RWPE2 (cell line): ENCODE data around the gene LEMD1.

Experiments used
- ATAC-seq: fragments of 200-7000 bp; cut with Tn5 transposase; 3 replicates; pipeline ENCODE4 v1.9.1; 2021; ENCODE audit warnings: low read depth
- DNase-seq: peaks from one replicate; pipeline ENCODE4 v3.0.0-alpha.2; 2020; ENCODE audit warnings: low spot score
- H3K27ac ChIP-seq: fragments of 450-650 bp; 2 replicates; pipeline ENCODE4 v1.5.1; 2017; ENCODE audit warnings: mild to moderate bottlenecking; ENCODE audit not compliant: poor library complexity, severe bottlenecking
- H3K27me3 ChIP-seq: fragments of 250-450 bp; sonication (Bioruptor Pico); 2 replicates; pipeline ENCODE4 v1.5.1; 2021; ENCODE audit warnings: mild to moderate bottlenecking, moderate library complexity; ENCODE audit not compliant: insufficient read depth, poor library complexity, severe bottlenecking
- H3K36me3 ChIP-seq: fragments of 250-450 bp; sonication (Bioruptor Pico); 2 replicates; pipeline ENCODE4 v1.5.1; 2020; ENCODE audit warnings: low read depth, mild to moderate bottlenecking, moderate library complexity
- H3K4me1 ChIP-seq: fragments of 250-450 bp; sonication (Bioruptor Pico); 2 replicates; pipeline ENCODE4 v1.5.1; 2021; ENCODE audit warnings: mild to moderate bottlenecking, moderate library complexity; ENCODE audit not compliant: insufficient read depth, poor library complexity, severe bottlenecking
- H3K4me3 ChIP-seq: fragments of 250-450 bp; sonication (Bioruptor Pico); 2 replicates; pipeline ENCODE4 v1.5.1; 2021; ENCODE audit warnings: mild to moderate bottlenecking, moderate library complexity; ENCODE audit not compliant: severe bottlenecking
- H3K9me3 ChIP-seq: fragments of 250-450 bp; sonication (Bioruptor Pico); 2 replicates; pipeline ENCODE4 v1.5.1; 2021; ENCODE audit warnings: mild to moderate bottlenecking, moderate library complexity; ENCODE audit not compliant: severe bottlenecking
- TF ChIP-seq, protein P1 (sequence below): fragments of 450-650 bp; IDR thresholded peaks from one replicate; pipeline ENCODE4 v1.5.1; 2017; ENCODE audit warnings: mild to moderate bottlenecking, moderate library complexity; ENCODE audit not compliant: poor library complexity, severe bottlenecking

LEMD1 gene, protein sequence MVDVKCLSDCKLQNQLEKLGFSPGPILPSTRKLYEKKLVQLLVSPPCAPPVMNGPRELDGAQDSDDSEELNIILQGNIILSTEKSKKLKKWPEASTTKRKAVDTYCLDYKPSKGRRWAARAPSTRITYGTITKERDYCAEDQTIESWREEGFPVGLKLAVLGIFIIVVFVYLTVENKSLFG

DNA sequence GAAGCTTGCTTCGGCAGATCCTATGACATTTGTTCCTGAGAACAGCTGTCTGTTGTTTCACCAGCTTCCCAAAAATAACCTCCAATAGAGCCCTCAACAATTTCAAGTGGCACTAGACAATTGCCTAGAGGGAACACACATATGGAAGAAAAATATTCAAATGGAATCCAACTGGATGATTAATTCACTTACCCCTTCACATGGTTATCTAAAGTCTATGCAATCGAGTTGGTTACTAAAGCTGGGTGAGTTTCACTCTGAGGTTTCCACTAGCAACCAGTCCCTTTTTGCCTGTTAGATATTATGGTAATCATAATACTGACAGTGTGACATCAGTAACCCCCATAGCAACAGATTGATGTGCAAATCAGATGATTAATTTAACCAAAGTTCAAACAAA, at the start of gene LEMD1:
Gene LEMD1, minus strand, starts transcription at position 259 of the 400 bp plus-strand sequence. CDS start 1,520 bp downstream, outside the sequence.
- Histone ChIP-seq H3K27ac (no peak within 1 kb of the TSS), H3K9me3 (no peaks in the 10 kb centered on the region), H3K36me3 (no peaks in the 10 kb centered on the region), H3K27me3 (no peaks in the 10 kb centered on the region), H3K4me3 (no peak within 1 kb of the TSS), H3K4me1 (no peaks in the 10 kb centered on the region)
- DNase-seq: no peak
- ATAC-seq: no peak
- TF ChIP-seq, protein P1, sequence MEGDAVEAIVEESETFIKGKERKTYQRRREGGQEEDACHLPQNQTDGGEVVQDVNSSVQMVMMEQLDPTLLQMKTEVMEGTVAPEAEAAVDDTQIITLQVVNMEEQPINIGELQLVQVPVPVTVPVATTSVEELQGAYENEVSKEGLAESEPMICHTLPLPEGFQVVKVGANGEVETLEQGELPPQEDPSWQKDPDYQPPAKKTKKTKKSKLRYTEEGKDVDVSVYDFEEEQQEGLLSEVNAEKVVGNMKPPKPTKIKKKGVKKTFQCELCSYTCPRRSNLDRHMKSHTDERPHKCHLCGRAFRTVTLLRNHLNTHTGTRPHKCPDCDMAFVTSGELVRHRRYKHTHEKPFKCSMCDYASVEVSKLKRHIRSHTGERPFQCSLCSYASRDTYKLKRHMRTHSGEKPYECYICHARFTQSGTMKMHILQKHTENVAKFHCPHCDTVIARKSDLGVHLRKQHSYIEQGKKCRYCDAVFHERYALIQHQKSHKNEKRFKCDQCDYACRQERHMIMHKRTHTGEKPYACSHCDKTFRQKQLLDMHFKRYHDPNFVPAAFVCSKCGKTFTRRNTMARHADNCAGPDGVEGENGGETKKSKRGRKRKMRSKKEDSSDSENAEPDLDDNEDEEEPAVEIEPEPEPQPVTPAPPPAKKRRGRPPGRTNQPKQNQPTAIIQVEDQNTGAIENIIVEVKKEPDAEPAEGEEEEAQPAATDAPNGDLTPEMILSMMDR: no peak

DNA sequence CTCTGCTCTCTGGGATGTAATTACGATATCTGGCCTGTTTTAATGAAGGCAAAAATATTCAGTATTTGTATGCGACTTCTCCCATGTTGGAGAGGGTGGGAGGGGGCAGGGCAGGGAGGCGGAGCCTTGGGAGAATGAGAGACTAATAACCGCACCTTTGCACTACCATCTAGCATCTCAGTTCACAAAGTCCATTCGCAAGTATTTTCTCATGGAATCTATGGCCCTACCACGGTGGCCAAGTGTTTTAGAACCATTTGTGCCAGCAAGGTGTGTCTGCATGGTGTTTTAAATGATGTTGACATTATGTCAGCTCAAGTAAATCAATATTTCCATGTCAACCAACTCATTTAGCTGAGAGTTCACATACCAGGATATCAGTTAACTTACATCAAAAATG, 48.3 kb upstream of the LEMD1 start:
- ATAC-seq: no peak
- TF ChIP-seq, protein P1: no peak
- H3K27me3 ChIP-seq: no peaks in the 10 kb centered on the region

DNA sequence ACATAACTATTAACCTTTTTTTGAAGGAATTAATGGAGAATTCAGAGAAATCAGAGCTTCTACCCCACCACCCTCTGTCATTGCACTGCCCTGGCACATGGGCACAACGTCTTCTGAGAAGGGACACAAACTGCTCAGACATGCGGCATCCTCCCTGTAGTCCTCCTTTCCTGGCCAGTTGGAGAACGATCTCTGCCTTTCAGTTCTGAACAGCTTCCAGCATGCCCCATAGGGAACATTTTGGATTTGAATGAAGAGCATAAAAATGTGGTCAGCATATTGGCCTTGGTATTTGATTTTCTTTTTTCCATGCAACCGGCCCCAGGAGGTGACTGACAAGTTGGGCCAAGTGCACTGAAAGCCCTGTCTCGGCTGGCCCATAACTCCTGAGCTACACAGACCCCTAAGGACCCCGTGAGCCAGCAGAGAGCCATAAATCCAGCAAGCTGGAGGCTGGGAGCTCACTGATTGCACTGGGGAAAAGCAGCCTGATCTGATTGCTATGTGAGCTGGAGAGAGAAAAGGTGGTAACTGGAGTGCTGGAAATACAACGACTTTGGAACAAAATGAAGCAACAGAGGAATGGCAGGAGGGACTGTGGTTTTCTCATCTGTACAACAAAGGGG, 44.9 kb upstream of the LEMD1 start:
- no peaks in the 10 kb centered on the region for H3K36me3 ChIP-seq
- no peaks in the 10 kb centered on the region for H3K4me1 ChIP-seq
- H3K9me3 ChIP-seq: no peaks in the 10 kb centered on the region
- H3K4me3 ChIP-seq: no peak overlapping the region
- H3K27ac ChIP-seq: no peak overlapping the region
- ATAC-seq (no peak), DNase-seq (no peak)
- TF ChIP-seq, protein P1: no peak
- H3K27me3 ChIP-seq: no peaks in the 10 kb centered on the region

More for the DNA sequence above, 48.3 kb upstream of the LEMD1 start:
- DNase-seq: no peak
- Histone ChIP-seq H3K9me3 (no peaks in the 10 kb centered on the region), H3K27ac (no peak overlapping the region), H3K36me3 (no peaks in the 10 kb centered on the region), H3K4me1 (no peaks in the 10 kb centered on the region), H3K4me3 (no peak overlapping the region)

DNA sequence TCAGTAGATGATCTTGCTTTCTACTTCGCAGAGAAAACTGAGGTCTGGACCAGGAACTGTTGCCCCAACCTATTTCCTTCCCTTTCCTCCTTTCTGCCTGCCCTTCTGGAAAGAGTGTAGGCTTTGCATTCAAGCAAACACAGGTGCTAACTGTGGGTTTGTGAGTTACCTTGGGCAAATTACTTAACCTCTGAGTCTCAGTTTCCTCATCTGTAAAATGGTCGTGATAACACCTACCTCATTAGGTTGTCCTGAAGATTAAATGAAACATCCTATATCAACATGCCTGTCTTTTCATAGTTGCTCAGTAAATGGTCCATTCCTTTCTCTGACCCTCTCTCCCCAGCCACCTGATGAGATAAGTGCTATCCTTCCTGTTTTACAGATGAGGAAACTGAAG, 43.5 kb upstream of the LEMD1 start:
- H3K36me3 ChIP-seq: no peaks in the 10 kb centered on the region
- no peaks in the 10 kb centered on the region for H3K27me3 ChIP-seq
- no peaks in the 10 kb centered on the region for H3K9me3 ChIP-seq
- DNase-seq: no peak
- no peak overlapping the region for H3K4me3 ChIP-seq
- ATAC-seq: no peak
- H3K27ac ChIP-seq: no peak overlapping the region
- no peaks in the 10 kb centered on the region for H3K4me1 ChIP-seq
- TF ChIP-seq, protein P1: no peak
